ENCODE data around the gene POC1B. TPM values are rescaled to one million over a fixed set of nuclear protein-coding genes. Genes with fewer than 3 reads are reported as not detected.

The POC1B gene
- total RNA-seq, 1 experiment from 2014 or later, result 6.9 TPM

- peak; percentile 9 for DNase-seq
- H3K4me3 ChIP-seq, result no peak overlapping the region
- no peaks in the 10 kb centered on the region for H3K27me3 ChIP-seq
Measured at GRCh38 chr12:89370850-89371249, 155.0 kb downstream of the POC1B start.

GRCh38 chr12:89370421-89370831 lies 155.4 kb downstream of the POC1B start:
- DNase-seq, result no peak
- Histone ChIP-seq H3K36me3 (no peaks in the 10 kb centered on the region), H3K27me3 (no peaks in the 10 kb centered on the region), H3K4me3 (no peak overlapping the region), H3K9me3 (no peaks in the 10 kb centered on the region)

More at GRCh38 chr12:89370850-89371249, 155.0 kb downstream of the POC1B start:
- H3K36me3 ChIP-seq, result no peaks in the 10 kb centered on the region
- H3K9me3 ChIP-seq, result no peaks in the 10 kb centered on the region

Other genes starting within 250 kb of the POC1B start
- gene DUSP6, start 173.5 kb downstream of the POC1B start, total RNA-seq (2014; rRNA removed; shearing (Covaris generic); ENCODE audit: low replicate concordance), result 19.5 and 43.9 TPM in 2 replicates
- gene GALNT4, start 1.3 kb downstream of the POC1B start, total RNA-seq (2014; rRNA removed; shearing (Covaris generic); ENCODE audit: low replicate concordance), result 3.5 and 5.3 TPM in 2 replicates
- 14.3 and 22.4 TPM in 2 replicates for gene ATP2B1, start 182.8 kb upstream of the POC1B start, total RNA-seq (2014; rRNA removed; shearing (Covaris generic); ENCODE audit: low replicate concordance)

Data from MG63 (cell line).